Epithelial cell of prostate (primary cell): Measurements from ENCODE around the gene TMEM209.
"Not testable (repeated sequence)": the region's sequence is repeated elsewhere in the genome, so short reads cannot be mapped to it uniquely, and the experiment has no call there.

Experiments
- DNase-seq: peaks from one replicate; pipeline ENCODE4 v3.0.0-alpha.2; 2011; ENCODE audit warnings: low read depth, low spot score
- H3K27ac ChIP-seq: fragments of 450-650 bp; 2 replicates; pipeline ENCODE4 v1.5.1; 2017; ENCODE audit warnings: mild to moderate bottlenecking

Gene TMEM209

DNA sequence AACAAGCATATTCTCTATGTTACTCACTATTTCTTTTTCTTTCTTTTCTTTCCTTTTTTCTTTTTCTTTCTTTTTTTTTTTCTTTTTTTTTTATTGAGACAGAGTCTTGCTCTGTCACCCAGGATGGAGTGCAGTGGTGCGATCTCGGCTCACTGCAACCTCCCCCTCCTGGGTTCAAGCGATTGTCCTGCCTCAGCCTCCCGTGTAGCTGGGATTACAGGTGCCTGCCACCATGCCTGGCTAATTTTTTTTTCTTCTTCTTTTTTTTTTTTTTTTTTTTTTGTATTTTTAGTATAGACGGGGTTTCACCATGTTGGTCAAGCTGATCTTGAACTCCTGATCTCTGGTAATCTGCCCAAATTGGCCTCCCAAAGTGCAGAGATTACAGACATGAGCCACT, 59.1 kb downstream of the TMEM209 start:
- not testable (repeated sequence) for DNase-seq, H3K27ac ChIP-seq

DNA sequence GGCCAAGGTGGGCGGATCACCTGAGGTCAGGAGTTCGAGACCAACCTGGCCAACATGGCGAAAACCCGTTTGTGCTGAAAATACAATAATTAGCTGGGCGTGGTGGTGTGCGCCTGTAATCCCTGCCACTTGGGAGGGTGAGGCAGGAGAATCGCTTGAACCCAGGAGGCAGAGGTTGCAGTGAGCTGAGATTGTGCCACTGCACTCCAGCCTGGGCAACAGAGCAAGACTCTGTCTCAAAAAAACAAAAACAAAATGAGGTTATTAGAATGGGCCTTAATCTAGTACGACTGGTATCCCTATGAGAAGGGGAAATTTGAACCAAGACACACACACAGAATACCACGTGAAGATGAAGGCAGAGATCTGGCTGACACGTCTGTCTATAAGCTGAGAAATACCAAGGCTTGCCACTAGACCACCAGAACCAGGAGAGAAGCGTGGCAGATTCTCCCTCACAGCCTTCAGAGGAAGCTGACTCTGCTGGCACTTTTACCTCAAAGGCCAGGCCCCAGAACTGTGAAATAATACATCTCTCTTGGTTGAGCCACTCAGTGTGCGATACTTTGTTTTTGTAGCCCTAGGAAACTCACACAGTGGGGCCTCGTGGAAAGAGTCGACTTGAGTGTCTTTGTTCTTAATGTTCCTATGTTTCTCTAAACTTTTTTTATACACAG, 59.6 kb downstream of the TMEM209 start:
- no peak for DNase-seq
- H3K27ac ChIP-seq, result no peak overlapping the region

DNA sequence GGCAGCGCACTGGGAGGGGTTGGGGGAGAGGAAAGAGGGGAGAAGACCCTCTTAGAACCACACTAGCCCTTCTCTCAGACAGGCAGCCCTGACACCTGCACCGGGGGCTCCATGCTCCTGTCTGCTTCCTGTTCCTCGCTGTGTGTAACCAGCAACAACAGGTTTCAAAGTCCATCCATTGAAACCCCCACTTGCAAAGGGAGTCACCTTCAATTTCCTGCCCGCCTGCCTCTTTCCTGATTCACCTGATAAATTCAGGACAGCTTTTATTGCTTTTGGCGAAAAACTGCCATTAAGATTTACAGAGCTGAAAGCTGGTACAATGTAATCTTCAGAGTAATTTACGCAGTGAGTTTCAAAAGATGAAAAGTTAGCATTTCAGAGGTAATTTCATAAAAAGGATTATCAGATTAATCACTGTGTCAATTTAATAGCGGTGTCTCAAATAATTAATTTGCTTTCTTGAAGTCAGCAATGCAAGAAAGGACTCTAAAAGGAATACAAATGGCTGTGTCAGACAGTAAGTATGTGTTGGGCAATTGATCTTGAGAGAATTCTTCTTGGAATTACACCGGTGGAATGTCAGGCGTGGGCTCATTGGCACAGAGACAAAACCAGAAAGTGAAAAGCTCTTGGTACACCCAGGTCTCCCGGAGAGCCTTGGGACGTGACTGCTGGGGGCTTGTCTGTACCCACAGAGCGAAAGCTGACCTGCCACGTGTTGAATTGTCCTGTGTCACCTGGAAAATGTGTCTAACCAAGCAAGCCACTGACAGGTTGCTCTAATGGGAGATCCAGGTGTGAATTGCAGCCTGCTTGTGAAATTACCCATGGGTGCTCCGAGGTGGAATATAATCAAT, 60.7 kb downstream of the TMEM209 start:
- H3K27ac ChIP-seq, result no peak overlapping the region
- no peak for DNase-seq

GRCh38 chr7:130143986-130144311, 61.3 kb downstream of the TMEM209 start:
- DNase-seq, result no peak
- no peak overlapping the region for H3K27ac ChIP-seq

DNA sequence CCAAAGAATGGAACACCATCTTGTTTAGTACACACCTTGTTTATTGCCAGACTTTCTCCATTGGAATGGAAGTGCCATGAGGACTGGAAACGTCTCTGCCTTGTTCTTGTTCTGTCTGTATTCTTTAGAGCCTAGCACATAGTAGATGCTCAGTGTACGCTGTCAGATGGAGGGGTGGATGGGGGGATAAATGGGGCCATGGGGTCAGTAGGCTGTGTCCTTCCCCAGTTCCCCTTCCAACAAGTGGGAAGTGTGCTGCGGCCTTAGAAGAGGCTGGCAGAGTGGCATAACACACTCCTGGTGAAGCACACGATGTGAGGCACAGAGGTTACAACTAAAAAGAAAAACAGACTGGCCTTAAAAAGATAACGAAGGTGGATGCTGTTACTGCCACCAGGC, 61.9 kb downstream of the TMEM209 start:
- DNase-seq, result no peak
- H3K27ac ChIP-seq, result no peak overlapping the region

GRCh38 chr7:130142654-130143333, 62.4 kb downstream of the TMEM209 start:
- DNase-seq, result no peak
- no peak overlapping the region for H3K27ac ChIP-seq

- DNase-seq, result no peak
- H3K27ac ChIP-seq, result no peak overlapping the region
Observed at GRCh38 chr7:130141884-130142653, 63.1 kb downstream of the TMEM209 start.

GRCh38 chr7:130141161-130141883, 63.9 kb downstream of the TMEM209 start:
- no peak for DNase-seq
- H3K27ac ChIP-seq, result no peak overlapping the region

- DNase-seq, result no peak
- H3K27ac ChIP-seq, result no peak overlapping the region
Observed at GRCh38 chr7:130140551-130141160, 64.5 kb downstream of the TMEM209 start.

GRCh38 chr7:130139193-130139960, 65.8 kb downstream of the TMEM209 start:
- no peak for DNase-seq
- H3K27ac ChIP-seq, result no peak overlapping the region

GRCh38 chr7:130137207-130137606, 68.0 kb downstream of the TMEM209 start:
- DNase-seq, result no peak
- no peak overlapping the region for H3K27ac ChIP-seq

- no peak overlapping the region for H3K27ac ChIP-seq
- DNase-seq, result no peak
Observed at GRCh38 chr7:130136579-130137167, 68.5 kb downstream of the TMEM209 start.

DNA sequence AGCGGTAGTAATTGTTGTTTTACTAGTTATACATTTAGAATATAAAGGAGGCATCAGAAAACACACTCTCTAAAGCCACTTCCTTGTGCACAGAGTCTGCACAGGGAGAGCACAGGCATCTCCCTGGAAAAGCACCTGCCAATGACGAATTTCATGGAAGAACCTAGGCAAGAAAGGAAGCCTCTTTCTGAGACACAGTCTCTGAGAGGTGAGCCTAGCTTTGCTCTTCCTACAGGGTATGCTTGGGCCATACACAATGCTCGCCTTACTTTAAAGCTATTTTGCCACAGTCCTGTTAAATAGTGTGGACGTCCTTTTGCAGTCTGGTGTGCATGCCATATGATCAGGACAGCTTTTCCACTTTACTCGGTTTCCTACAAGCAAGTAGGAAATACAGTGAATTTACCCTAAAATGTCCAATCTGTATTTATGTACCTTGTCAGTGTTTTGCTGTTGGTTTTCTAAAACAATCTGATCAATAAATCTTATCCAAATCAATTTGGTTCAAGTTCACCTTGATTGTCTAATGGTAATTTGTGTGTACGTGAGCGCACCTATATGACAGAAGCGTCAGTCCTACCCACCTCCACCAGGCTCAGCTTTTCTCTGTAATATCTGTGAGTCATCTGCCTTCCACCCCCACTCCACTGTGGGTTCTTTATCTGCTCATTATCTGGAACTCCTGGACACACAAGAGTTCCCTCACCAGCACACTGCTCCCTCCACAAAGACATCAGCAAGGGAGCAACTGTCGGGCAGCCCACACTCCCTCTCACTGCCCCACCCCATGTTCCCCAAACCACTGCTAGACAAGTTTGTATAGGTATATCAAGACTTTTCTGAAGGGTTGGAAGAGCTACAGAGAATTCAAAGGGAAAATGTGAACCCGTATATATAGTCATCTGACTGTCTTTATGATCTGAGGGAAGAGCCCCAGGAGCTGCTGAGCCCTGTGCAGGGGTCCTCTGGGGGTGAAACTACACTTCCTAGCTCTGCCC, 69.7 kb downstream of the TMEM209 start:
- no peak for DNase-seq
- H3K27ac ChIP-seq, result no peak overlapping the region

GRCh38 chr7:130134726-130135125, 70.5 kb downstream of the TMEM209 start:
- no peak overlapping the region for H3K27ac ChIP-seq
- DNase-seq, result no peak

DNA sequence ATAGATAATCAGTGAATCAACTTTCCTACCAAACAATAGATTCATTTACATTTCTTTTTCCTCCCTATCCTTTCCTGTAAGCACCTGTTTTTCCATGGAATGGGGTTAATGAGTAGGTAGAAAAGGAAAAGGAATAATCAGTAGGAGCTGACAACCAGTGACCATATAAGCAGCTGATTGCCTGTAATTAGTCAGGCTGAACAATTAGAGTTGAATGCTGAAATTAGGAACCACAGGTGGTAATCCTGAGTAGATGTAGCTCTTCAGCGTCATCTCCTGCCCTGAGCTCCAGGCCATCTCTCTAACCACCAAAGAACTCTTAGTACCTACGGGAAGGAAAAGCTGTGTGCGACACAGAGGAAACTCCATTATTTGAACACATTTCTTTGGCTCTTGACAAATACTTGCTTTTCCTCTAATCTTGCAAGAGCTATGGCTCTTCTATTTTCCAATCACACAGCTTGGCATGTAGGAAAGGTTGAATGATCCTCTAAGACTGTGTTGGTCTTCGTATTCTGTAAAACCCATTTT, 71.0 kb downstream of the TMEM209 start:
- no peak overlapping the region for H3K27ac ChIP-seq
- DNase-seq, result no peak

- H3K27ac ChIP-seq, result no peak overlapping the region
- no peak for DNase-seq
Observed at GRCh38 chr7:130133029-130133782, 72.0 kb downstream of the TMEM209 start.
